ENCODE measurements around the gene DOP1A. TPM values are rescaled to one million over a fixed set of nuclear protein-coding genes. Genes with fewer than 3 reads are reported as not detected.

The DOP1A gene
- total RNA-seq, 1 experiment from 2014 or later = 5.5 TPM

DNA sequence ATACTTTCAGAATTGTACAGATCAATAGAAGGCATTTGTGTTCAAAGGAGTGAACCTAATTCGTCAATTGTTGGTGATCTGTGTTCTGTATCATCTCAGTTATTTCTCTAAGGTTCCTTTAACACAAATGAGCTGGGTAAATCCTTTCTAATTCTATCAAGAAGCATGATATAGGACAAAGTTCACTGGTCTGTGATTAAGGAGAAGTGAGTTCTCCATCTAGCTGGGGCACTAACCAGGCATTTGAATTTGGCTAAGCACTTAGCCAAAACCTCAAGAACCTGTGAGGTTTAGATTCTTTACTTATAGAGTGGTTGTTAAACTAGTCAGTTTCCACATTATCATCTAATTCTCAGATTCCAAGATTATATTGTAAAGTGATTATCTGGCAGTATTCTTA, 50.3 kb downstream of the DOP1A start:
- ChIA-PET CTCF (no interaction called here), POLR2A (ENCODE audit: unreplicated experiment) (no interaction called here)
- Histone ChIP-seq H3K9ac (ENCODE audit: low read length) (no peak overlapping the region), H3K4me1 (ENCODE audit: insufficient read depth, low read length) (no peaks in the 10 kb centered on the region), H2AFZ (ENCODE audit: low read length) (no peak overlapping the region), H3F3A (ENCODE audit: low read length, unreplicated experiment) (no peaks in the 10 kb centered on the region), H3K79me2 (ENCODE audit: low read length) (no peaks in the 10 kb centered on the region), H3K4me2 (ENCODE audit: low read length) (no peak overlapping the region), H3K27me3 (ENCODE audit: low read length) (no peaks in the 10 kb centered on the region), H3K9me3 (ENCODE audit: low read length) (no peaks in the 10 kb centered on the region), H3K36me3 (ENCODE audit: low read depth, low read length) (no peaks in the 10 kb centered on the region), H3K4me3 (ENCODE audit: low read length) (no peak overlapping the region), H3K27ac (ENCODE audit: low read length) (no peak overlapping the region), H3K9me2 (replicated peaks; ENCODE audit: low read length) (no peaks in the 10 kb centered on the region), H4K20me1 (ENCODE audit: low read length) (no peaks in the 10 kb centered on the region)
- no TSS peak for BruUV-seq (replicated peaks)
- intact Hi-C loops (cut with micrococcal nuclease) = no loop called here
- DNase-seq = no peak
- TF ChIP-seq, protein P1, sequence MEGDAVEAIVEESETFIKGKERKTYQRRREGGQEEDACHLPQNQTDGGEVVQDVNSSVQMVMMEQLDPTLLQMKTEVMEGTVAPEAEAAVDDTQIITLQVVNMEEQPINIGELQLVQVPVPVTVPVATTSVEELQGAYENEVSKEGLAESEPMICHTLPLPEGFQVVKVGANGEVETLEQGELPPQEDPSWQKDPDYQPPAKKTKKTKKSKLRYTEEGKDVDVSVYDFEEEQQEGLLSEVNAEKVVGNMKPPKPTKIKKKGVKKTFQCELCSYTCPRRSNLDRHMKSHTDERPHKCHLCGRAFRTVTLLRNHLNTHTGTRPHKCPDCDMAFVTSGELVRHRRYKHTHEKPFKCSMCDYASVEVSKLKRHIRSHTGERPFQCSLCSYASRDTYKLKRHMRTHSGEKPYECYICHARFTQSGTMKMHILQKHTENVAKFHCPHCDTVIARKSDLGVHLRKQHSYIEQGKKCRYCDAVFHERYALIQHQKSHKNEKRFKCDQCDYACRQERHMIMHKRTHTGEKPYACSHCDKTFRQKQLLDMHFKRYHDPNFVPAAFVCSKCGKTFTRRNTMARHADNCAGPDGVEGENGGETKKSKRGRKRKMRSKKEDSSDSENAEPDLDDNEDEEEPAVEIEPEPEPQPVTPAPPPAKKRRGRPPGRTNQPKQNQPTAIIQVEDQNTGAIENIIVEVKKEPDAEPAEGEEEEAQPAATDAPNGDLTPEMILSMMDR (conservative IDR thresholded peaks at IDR 0.05; ENCODE audit: low read depth, low read length) = no peak
- TF ChIP-seq EZH2 (IDR thresholded peaks at IDR 0.05; ENCODE audit: low read length, unreplicated experiment) = no peak
- TF ChIP-seq EZH2phosphoT487 (IDR thresholded peaks at IDR 0.05; ENCODE audit: borderline replicate concordance, low read length) = no peak
- ATAC-seq = no peak

DNA sequence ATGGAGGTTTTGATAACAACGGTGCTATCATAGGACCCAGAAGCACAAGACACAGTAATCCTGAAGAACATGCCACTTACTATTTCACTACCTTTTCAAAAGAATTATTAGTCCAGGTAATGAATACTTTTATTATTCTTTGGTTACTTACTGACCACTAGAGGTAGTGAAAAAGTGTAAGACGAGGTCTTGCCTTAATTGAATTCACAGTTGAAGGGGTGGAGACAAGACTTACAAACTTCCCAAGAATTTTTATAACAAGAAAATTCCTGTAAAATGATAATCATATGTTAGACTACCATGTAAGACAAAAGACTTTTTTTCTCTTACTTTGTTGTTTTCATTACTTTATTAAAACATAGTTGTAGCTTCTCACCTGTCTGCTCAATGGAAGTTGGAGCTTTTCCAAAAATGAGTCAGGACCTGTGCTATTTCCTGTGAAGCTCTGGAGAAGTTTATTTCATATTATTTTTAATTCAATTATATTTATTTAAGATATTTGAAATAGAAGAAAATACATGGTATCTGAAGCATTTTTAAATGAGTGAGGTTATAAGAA, 52.4 kb downstream of the DOP1A start:
- H3K9me3 ChIP-seq (ENCODE audit: low read length) = no peaks in the 10 kb centered on the region
- no peak overlapping the region for H3K9ac ChIP-seq (ENCODE audit: low read length)
- no peaks in the 10 kb centered on the region for H3K9me2 ChIP-seq (replicated peaks; ENCODE audit: low read length)
- H2AFZ ChIP-seq (ENCODE audit: low read length) = no peak overlapping the region
- POLR2A ChIA-PET (ENCODE audit: unreplicated experiment) = no interaction called here
- no peak overlapping the region for H3K4me2 ChIP-seq (ENCODE audit: low read length)
- H3K27ac ChIP-seq (ENCODE audit: low read length) = no peak overlapping the region
- DNase-seq (peak; percentile 47), ATAC-seq (peak; percentile 31)
- no peak for TF ChIP-seq EZH2 (IDR thresholded peaks at IDR 0.05; ENCODE audit: low read length, unreplicated experiment)
- TF ChIP-seq, protein P1 (conservative IDR thresholded peaks at IDR 0.05; ENCODE audit: low read depth, low read length) = no peak
- H3K36me3 ChIP-seq (ENCODE audit: low read depth, low read length) = no peaks in the 10 kb centered on the region
- H3K27me3 ChIP-seq (ENCODE audit: low read length) = no peaks in the 10 kb centered on the region
- no peaks in the 10 kb centered on the region for H3K4me1 ChIP-seq (ENCODE audit: insufficient read depth, low read length)
- H3K4me3 ChIP-seq (ENCODE audit: low read length) = no peak overlapping the region
- CTCF ChIA-PET = no interaction called here
- no peaks in the 10 kb centered on the region for H4K20me1 ChIP-seq (ENCODE audit: low read length)
- intact Hi-C loops (cut with micrococcal nuclease) = no loop called here
- no peaks in the 10 kb centered on the region for H3K79me2 ChIP-seq (ENCODE audit: low read length)
- no TSS peak for BruUV-seq (replicated peaks)
- H3F3A ChIP-seq (ENCODE audit: low read length, unreplicated experiment) = no peaks in the 10 kb centered on the region

DNA sequence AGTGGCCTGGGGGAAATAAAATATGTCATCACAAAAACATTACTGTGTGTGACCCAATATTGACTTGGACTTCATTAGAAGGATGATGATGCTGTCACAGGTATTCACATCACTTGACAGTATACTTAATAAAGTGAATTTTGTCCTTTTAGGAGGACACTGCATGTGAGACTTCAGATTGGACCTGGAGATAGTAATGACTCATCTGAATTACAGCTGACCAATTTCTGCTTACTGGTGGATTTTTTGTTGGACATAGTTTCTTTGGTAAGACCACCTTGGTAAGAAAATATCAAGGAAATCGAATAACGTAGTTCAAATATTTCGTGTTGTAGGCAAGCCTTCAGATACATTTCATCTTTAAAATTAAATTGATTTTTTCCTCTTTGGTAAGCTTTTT, 57.1 kb downstream of the DOP1A start:
- ChIA-PET POLR2A (ENCODE audit: unreplicated experiment) (no interaction called here), CTCF (no interaction called here)
- no peak overlapping the region for H3K27ac ChIP-seq (ENCODE audit: low read length)
- no peaks in the 10 kb centered on the region for H3K27me3 ChIP-seq (ENCODE audit: low read length)
- DNase-seq (no peak), ATAC-seq (no peak)
- H3F3A ChIP-seq (ENCODE audit: low read length, unreplicated experiment) = no peaks in the 10 kb centered on the region
- intact Hi-C loops (cut with micrococcal nuclease) = no loop called here
- H3K36me3 ChIP-seq (ENCODE audit: low read depth, low read length) = no peaks in the 10 kb centered on the region
- H3K9me3 ChIP-seq (ENCODE audit: low read length) = no peaks in the 10 kb centered on the region
- no peak overlapping the region for H3K4me3 ChIP-seq (ENCODE audit: low read length)
- H3K9ac ChIP-seq (ENCODE audit: low read length) = no peak overlapping the region
- BruUV-seq (replicated peaks) = no TSS peak
- H3K9me2 ChIP-seq (replicated peaks; ENCODE audit: low read length) = no peaks in the 10 kb centered on the region
- H3K79me2 ChIP-seq (ENCODE audit: low read length) = no peaks in the 10 kb centered on the region
- H2AFZ ChIP-seq (ENCODE audit: low read length) = no peak overlapping the region
- no peaks in the 10 kb centered on the region for H3K4me1 ChIP-seq (ENCODE audit: insufficient read depth, low read length)
- H3K4me2 ChIP-seq (ENCODE audit: low read length) = no peak overlapping the region
- no peak for TF ChIP-seq EZH2 (IDR thresholded peaks at IDR 0.05; ENCODE audit: low read length, unreplicated experiment)
- TF ChIP-seq EZH2phosphoT487 (IDR thresholded peaks at IDR 0.05; ENCODE audit: borderline replicate concordance, low read length) = no peak
- TF ChIP-seq, protein P1 (conservative IDR thresholded peaks at IDR 0.05; ENCODE audit: low read depth, low read length) = no peak
- no peaks in the 10 kb centered on the region for H4K20me1 ChIP-seq (ENCODE audit: low read length)

All from PC-3 (cell line).